Measurements from ENCODE around the gene P2RY12.

GRCh38 chr3:151330379-151330778 lies 54.2 kb downstream of the P2RY12 start:
- TF ChIP-seq CTCF (IDR thresholded peaks at IDR 0.05; ENCODE audit: low read depth, low read length, poor library complexity, severe bottlenecking) (no peak), EZH2phosphoT487 (IDR thresholded peaks at IDR 0.05; ENCODE audit: borderline replicate concordance, low read length) (no peak)

Data from DOHH2 (cell line).